GM18505 (cell line): ENCODE measurements around the gene PCDH9.

Source experiments
- ATAC-seq: cut with Tn5 transposase; IDR thresholded peaks from one replicate; pipeline ENCODE4 v1.9.1; 2021; ENCODE audit not compliant: unreplicated experiment
- POLR2A ChIP-seq: IDR thresholded peaks from 4 replicates; pipeline ENCODE4 v1.6.1; 2011; ENCODE audit warnings: borderline replicate concordance; ENCODE audit not compliant: insufficient read depth, insufficient read length; ENCODE audit errors: extremely low read depth

The PCDH9 gene

DNA sequence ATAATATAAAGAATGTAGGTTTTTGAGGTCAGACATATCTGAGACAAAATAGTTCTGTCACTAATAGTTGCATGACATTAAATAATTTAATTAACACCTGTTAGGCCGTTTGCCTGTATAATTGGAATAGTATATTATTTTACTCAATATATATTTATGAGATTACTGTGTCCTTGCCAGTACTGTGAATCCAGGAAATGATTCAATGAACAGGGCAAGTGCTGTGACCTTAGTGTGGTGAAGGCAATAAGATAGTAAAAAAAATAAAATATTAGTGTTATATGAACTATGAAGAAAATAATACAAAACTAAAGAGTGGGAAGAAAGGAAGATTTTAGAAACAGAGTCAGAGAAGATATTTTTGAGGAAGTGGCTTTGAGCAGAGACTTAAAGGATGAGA lies 403.7 kb downstream of the PCDH9 start:
- ATAC-seq = no peak
- no peak for TF ChIP-seq POLR2A

DNA sequence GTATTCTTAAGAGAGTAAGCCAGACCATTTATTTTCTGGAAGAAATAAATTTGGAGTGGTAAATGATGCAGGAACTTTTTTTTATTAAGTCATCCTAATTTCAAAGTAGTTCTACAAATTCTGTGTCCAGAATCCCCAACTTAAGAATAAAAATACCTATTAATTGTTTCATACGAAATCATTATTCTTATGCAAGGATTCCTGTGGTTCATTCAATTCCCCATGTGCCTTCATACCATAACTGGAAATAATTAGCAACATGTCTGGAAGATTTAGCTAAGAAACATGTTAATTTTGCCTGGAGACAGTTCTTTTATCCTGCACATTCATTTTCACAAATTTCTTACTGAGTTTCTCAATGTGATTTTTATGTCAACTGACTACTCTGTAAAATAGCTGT lies 408.6 kb downstream of the PCDH9 start:
- no peak for TF ChIP-seq POLR2A
- no peak for ATAC-seq

- no peak for TF ChIP-seq POLR2A
- no peak for ATAC-seq
These were observed 418.7 kb downstream of the PCDH9 start for GRCh38 chr13:66811455-66811854.

DNA sequence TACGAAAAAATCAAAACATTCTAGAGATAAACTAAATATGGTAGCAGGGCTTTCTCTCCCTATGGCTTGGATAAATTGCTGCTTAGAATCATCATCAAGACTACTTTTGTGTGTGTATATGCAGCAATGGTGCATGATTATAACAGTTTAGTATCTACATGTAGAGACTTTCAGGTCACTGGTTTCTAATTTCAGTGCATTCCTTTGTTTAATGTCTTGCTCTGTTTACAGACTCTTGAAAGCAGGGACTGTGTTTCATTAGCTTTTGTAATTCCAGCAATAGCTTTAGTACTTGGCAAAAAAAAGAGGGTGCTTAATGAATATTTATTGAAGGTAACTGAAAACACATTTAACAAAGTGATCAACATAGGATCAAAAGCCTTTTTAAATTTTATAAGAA lies 420.7 kb downstream of the PCDH9 start:
- ATAC-seq = no peak
- TF ChIP-seq POLR2A = no peak

DNA sequence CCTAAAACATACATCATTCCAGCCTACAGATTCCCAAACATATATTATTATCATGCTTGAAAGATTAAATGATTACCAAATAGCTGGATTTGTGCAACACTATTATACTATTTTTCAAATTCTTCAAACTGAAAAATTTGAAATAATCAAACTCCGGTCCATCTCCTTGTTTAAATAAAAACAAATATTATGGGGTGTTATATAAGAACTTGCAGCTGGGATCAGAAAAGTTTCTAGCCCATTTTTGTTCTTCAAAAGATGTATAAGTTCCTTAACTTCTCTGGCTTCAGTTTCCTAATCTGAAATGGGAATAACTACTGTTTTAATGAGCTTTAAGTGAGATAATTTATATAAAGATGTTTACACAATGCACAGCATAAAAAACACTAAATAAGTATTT lies 422.9 kb downstream of the PCDH9 start:
- TF ChIP-seq POLR2A = no peak

GRCh38 chr13:66805657-66806056 lies 424.5 kb downstream of the PCDH9 start:
- no peak for TF ChIP-seq POLR2A
- ATAC-seq = no peak

More for the DNA sequence above, 422.9 kb downstream of the PCDH9 start:
- ATAC-seq = no peak

GRCh38 chr13:66803808-66804456 lies 426.2 kb downstream of the PCDH9 start:
- no peak for TF ChIP-seq POLR2A
- no peak for ATAC-seq

GRCh38 chr13:66803013-66803807 lies 426.9 kb downstream of the PCDH9 start:
- no peak for ATAC-seq
- no peak for TF ChIP-seq POLR2A

GRCh38 chr13:66795636-66796035 lies 434.5 kb downstream of the PCDH9 start:
- ATAC-seq = no peak
- no peak for TF ChIP-seq POLR2A

GRCh38 chr13:66794340-66795031 lies 435.6 kb downstream of the PCDH9 start:
- peak; percentile 61 for ATAC-seq

GRCh38 chr13:66790861-66791260 lies 439.3 kb downstream of the PCDH9 start:
- no peak for TF ChIP-seq POLR2A
- ATAC-seq = no peak

More at GRCh38 chr13:66794340-66795031, 435.6 kb downstream of the PCDH9 start:
- no peak for TF ChIP-seq POLR2A

DNA sequence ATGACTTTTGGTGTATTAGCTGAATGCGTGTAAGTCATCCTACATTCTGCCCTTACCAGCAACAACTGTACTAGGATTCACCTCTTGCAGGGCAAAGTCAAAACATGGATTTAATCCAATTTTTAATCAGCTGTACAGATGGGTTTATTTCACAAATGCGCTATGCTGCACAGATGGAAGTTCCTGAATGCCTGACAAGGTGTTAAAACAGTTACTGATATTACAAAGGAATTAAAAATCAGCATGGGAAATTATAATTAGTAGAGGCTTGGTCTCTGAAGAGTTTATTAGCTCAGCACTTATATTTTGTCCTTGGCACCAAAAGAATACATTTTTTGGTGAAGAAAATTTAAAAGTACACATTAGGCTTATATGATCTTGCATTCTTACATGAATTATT lies 448.9 kb downstream of the PCDH9 start:
- TF ChIP-seq POLR2A = no peak
- ATAC-seq = no peak

DNA sequence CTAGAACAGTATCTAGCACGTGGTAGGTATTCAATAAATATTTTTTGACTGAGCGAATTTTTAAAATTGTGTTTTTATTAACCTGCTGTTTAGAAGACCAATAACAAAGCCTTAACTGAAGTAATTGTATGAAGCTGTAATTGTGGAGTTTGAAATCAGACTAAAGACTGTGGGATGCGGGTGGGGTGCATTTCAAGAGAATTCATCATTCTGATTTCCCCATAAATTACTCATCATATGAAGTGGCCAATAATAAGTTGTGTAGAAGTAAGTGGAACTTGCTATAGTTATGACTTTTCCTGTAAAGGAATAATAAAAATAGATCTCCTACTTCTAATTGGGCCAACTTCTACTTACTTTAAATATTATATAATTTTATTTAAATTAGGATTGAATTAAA lies 449.3 kb downstream of the PCDH9 start:
- no peak for ATAC-seq
- TF ChIP-seq POLR2A = no peak

DNA sequence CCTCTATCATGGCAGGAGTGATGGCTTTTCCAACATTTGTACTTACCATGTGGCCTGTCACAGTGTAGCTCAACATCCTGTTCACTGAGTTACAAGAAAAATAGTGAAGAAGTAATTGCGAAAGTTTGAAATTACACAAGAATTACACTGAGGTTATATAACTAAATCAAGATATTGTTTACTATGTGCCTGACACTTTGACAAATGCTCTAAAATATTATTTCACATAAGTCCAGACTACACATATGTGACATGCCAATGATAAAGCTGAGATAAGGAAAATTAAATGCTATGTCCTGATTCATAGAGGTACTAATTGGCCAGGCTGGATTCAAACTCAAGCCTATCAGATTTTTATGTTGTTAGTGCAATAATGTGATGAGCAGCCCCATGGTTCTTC lies 451.7 kb downstream of the PCDH9 start:
- no peak for TF ChIP-seq POLR2A
- no peak for ATAC-seq

- ATAC-seq = no peak
- TF ChIP-seq POLR2A = no peak
These were observed 454.9 kb downstream of the PCDH9 start for GRCh38 chr13:66775196-66775595.

DNA sequence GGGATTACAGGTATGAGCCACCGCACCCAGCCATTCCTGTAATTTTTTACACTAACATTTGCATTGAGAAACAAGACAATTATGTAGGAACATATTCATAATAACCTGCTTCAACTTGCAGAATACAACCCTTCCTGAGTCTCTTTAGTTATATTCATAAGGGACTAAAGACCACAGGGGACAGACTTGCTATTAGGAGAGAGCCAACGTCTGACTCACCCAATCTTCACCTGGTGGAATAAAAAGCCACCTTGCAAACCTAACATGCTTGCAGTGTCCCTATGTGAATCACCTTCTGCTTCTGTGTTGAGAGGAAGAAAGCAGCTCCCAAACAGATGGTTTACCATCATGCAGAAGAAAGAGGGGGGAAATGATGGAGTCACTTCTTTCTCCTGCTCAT lies 456.1 kb downstream of the PCDH9 start:
- no peak for TF ChIP-seq POLR2A
- ATAC-seq = no peak
